ENCODE data around the gene FGD4.

Gene FGD4

DNA sequence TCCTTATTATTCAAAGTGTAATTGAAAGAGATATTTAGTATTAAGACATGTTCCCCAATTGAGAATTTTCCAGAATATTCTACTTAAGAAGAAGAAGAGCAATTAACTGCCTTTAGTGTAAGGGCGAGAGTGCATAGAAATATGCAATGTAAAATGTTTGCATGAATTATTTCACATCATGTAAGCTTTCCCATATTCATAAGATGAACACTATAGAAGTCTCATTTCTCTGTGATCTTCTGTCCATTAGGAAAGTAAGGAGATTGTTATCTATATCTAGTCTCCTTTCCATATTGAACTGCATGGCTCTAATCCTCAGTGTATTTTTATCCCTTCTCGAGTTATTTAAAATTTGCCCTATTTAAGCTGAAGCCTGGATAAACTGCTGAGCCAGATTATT lies 17.1 kb upstream of the FGD4 start:
- TF ChIP-seq, protein P1, sequence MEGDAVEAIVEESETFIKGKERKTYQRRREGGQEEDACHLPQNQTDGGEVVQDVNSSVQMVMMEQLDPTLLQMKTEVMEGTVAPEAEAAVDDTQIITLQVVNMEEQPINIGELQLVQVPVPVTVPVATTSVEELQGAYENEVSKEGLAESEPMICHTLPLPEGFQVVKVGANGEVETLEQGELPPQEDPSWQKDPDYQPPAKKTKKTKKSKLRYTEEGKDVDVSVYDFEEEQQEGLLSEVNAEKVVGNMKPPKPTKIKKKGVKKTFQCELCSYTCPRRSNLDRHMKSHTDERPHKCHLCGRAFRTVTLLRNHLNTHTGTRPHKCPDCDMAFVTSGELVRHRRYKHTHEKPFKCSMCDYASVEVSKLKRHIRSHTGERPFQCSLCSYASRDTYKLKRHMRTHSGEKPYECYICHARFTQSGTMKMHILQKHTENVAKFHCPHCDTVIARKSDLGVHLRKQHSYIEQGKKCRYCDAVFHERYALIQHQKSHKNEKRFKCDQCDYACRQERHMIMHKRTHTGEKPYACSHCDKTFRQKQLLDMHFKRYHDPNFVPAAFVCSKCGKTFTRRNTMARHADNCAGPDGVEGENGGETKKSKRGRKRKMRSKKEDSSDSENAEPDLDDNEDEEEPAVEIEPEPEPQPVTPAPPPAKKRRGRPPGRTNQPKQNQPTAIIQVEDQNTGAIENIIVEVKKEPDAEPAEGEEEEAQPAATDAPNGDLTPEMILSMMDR (conservative IDR thresholded peaks at IDR 0.05; ENCODE audit: control insufficient read depth, insufficient read depth, low read depth, low read length) = no peak
- H3K4me3 ChIP-seq (ENCODE audit: control insufficient read depth, low read depth, low read length) = no peak overlapping the region
- no peak for DNase-seq (ENCODE audit: low read depth)

DNA sequence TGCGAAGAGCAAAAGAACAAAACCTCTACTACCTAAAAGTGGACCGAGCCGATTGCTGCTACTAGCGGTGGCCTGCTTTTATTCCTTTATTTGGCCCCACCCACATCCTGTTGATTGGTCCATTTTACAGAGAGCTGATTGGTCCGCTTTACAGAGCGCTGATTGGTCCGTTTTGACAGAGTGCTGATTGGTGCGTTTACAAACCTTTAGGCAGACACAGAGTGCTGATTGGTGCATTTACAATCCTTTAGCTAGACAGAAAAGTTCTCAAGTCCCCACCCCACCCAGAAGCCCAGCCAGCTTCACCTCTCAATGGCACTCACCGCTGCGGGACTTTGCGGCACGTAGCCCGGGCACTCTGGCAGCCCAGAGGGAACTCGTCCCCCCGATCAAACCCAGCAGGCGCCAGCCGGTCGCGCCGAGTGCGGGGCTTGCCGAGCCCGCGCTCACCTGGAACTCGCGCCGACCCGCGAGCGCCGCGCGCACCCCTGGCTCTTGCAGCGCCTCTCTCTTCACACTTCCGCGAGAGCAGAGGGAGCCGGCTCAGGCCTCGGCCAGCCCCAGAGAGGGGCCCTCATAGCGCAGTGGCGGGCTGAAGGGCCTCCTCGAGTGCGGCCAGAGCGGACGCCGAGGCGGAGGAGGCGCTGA lies 8.7 kb upstream of the FGD4 start:
- peak; percentile 33 for DNase-seq (ENCODE audit: low read depth)
- TF ChIP-seq, protein P1 (conservative IDR thresholded peaks at IDR 0.05; ENCODE audit: control insufficient read depth, insufficient read depth, low read depth, low read length) = no peak
- peak overlapping the region; percentile 26 for H3K4me3 ChIP-seq (ENCODE audit: control insufficient read depth, low read depth, low read length)

DNA sequence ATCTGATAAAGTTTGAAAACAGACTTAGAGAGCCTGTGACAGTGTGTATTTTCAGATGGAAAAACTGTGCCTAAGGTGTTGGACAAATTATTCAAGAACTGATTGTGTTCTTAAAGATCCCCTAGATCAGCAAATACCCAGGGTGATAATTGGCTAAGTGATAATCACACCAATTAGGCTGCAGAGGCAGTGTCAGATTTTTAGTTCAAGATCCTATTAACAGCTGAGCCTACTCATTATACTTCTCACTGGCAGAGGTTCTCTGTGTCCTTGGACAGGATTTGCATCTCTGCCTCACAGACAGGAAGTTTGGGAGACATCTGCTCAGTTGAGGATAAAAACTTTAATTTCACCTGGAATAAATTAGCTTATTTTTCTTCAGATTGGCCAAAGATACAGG lies 4.3 kb upstream of the FGD4 start:
- no peak overlapping the region for H3K4me3 ChIP-seq (ENCODE audit: control insufficient read depth, low read depth, low read length)
- TF ChIP-seq, protein P1 (conservative IDR thresholded peaks at IDR 0.05; ENCODE audit: control insufficient read depth, insufficient read depth, low read depth, low read length) = no peak
- no peak for DNase-seq (ENCODE audit: low read depth)

DNA sequence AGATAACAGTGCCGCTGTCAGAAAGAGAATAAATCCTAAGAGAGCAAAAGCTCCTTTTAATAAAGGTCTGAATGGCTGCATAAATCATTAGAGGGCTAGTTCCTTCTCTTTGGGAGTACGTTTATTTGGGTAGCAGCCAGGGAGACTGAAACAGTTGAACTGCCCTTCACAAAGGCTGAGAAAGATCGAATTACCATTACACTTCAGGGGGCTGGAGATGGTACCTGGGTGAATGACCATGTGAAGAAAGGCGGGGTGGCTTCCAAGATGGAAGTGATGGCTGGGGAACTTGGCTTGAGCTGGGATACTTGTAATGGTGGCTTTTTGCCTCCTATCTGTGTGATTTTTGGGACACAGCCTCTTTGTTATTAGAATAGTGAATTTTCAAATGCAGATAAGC lies 1.7 kb upstream of the FGD4 start:
- H3K4me3 ChIP-seq (ENCODE audit: control insufficient read depth, low read depth, low read length) = no peak overlapping the region
- TF ChIP-seq, protein P1 (conservative IDR thresholded peaks at IDR 0.05; ENCODE audit: control insufficient read depth, insufficient read depth, low read depth, low read length) = no peak
- DNase-seq (ENCODE audit: low read depth) = no peak

DNA sequence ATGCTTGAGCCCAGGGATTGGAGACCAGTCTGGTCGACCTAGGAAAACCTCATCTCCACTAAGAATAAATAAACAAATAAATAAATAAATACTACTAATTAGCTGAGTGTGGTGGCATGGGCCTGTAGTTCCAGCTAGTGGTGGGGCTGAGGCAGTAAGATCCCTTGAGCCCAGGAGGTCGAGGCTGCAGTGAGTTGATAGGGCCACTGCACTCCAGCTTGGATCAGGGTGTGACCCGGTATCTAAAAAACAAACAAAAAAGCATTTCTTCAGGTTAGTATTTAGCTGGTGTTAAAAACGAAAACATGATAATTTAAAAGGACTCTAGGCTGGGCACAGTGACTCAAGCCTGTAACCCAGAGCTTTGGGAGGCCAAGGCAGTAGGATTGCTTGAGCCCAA lies 1.2 kb upstream of the FGD4 start:
- TF ChIP-seq, protein P1 (conservative IDR thresholded peaks at IDR 0.05; ENCODE audit: control insufficient read depth, insufficient read depth, low read depth, low read length) = no peak
- no peak overlapping the region for H3K4me3 ChIP-seq (ENCODE audit: control insufficient read depth, low read depth, low read length)
- no peak for DNase-seq (ENCODE audit: low read depth)

DNA sequence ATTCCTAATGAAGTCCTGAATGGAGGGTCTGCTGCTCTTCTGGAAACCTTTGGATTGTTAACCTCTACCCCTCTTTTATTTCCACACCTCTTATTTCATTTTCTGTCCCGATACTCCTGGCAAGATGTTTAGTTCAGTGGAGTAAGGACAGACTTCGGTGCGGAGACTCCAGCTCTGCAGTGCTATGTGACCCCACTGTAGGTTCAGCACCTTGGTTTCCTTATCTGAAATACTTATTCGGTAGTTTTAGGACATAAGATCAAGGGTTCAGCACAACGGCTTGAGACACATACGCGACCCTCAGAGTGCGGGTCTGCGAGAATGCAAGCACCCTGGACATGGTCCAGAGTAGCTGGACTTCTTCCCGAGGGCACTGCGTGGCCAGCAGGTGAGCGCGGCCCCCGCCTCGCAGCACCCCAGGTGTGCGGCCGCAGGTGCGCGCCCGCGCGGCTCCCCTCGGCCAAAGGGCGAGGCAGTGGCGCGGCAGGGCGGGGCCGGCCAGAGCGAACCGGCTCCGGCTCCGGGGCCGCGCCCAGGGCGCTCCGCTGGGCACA lies 465 bp upstream of the FGD4 start:
- TF ChIP-seq, protein P1 (conservative IDR thresholded peaks at IDR 0.05; ENCODE audit: control insufficient read depth, insufficient read depth, low read depth, low read length) = no peak
- no peak for DNase-seq (ENCODE audit: low read depth)
- peak overlapping the region; percentile 61 for H3K4me3 ChIP-seq (ENCODE audit: control insufficient read depth, low read depth, low read length)
